AG04449 (cell line): ENCODE results near the gene CEND1.

Experiments
- CTCF ChIA-PET: fragments of 350-600 bp; formaldehyde crosslinking; extraction: SDS; loops from one replicate; lab custom pipeline; 2021; ENCODE audit warnings: antibody characterized with exemption; lab: Yijun Ruan, JAX
- POLR2A ChIA-PET: fragments of 400-600, 350-600 bp; formaldehyde crosslinking; extraction: SDS; loops from one replicate; lab custom pipeline; 2020; ENCODE audit warnings: antibody characterized with exemption, inconsistent platforms; lab: Yijun Ruan, JAX
- DNase-seq: peaks from one replicate; pipeline ENCODE4 v3.0.0-alpha.2; 2010; ENCODE audit warnings: low read depth, low spot score
- H3K4me3 ChIP-seq: 2 replicates; pipeline ENCODE4 v1.5.1; 2011; ENCODE audit warnings: low read depth, mild to moderate bottlenecking, control low read depth, low read length
- TF ChIP-seq, protein P1 (sequence below): IDR thresholded peaks from one replicate; pipeline ENCODE4 v1.5.1; 2011; ENCODE audit warnings: mild to moderate bottlenecking, moderate library complexity, low read length, control low read depth, inconsistent platforms; ENCODE audit not compliant: insufficient read depth; ENCODE audit errors: missing control alignments

The CEND1 gene

DNA sequence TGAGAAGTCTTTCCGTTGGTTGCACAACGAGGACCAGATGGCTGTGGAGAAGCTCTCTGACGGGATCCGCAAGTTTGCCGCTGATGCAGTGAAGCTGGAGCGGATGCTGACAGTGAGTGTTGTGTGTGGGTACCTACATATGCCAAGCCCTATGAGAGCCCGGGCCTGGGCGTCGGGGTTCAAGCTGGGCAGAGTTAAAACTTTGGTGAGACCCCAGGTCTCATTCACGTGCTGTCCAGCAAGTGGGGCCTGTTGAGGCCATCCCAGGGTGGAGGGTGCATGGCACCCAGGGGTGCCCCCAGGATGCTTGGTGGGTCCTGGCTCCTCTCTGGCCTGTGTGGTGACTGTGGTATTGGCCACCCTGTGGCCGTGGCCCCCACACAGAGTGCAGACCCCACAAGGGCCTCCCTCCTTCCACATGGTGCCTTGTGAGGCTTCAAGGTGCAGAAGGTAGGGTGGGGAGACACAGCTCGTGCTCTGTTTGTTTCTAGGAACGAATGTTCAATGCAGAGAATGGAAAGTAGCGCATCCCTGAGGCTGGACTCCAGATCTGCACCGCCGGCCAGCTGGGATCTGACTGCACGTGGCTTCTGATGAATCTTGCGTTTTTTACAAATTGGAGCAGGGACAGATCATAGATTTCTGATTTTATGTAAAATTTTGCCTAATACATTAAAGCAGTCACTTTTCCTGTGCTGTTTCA lies 25.4 kb downstream of the CEND1 start:
- ChIA-PET POLR2A (interaction anchor here (1.0 to 1.6 kb wide), 4 partner anchors 11 to 58 kb away, joined by 3 read pairs; partner anchors contain the start of gene TALDO1), CTCF (interaction anchor here (0.6 to 4.8 kb wide), 5 partner anchors 12 to 53 kb away, joined by 3 to 25 read pairs (median 6); partner anchors contain the start of genes GATD1 and TALDO1)
- TF ChIP-seq, protein P1, sequence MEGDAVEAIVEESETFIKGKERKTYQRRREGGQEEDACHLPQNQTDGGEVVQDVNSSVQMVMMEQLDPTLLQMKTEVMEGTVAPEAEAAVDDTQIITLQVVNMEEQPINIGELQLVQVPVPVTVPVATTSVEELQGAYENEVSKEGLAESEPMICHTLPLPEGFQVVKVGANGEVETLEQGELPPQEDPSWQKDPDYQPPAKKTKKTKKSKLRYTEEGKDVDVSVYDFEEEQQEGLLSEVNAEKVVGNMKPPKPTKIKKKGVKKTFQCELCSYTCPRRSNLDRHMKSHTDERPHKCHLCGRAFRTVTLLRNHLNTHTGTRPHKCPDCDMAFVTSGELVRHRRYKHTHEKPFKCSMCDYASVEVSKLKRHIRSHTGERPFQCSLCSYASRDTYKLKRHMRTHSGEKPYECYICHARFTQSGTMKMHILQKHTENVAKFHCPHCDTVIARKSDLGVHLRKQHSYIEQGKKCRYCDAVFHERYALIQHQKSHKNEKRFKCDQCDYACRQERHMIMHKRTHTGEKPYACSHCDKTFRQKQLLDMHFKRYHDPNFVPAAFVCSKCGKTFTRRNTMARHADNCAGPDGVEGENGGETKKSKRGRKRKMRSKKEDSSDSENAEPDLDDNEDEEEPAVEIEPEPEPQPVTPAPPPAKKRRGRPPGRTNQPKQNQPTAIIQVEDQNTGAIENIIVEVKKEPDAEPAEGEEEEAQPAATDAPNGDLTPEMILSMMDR = no peak

DNA sequence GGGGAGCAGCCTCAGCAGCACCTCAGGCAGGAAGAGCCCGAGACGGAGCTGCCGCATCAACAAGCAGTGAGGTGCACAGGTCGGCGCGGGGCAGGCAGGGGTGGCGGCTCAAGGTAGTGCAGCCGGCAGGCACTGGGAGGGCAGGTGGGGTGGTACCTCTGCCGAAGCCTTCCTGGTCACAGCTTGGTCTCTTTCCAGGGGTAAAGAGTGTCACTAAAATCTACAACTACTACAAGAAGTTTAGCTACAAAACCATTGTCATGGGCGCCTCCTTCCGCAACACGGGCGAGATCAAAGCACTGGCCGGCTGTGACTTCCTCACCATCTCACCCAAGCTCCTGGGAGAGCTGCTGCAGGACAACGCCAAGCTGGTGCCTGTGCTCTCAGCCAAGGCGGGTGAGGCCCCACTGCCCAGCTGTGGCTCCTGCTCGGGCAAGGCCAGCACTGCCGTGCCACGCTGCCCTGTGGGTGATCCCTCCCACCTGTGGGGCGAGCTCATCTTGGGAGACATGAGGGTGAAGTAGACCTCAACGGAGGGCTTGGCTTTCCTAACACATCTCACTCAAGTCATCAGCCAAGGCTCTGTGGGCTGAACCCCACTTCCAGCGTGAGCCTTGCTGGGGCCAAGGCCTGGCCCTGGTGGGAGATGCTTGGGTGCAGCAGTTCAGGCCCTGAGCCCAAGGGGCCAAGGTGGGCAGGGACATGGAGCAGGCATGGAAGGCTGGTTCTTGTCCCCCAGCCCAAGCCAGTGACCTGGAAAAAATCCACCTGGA lies 26.2 kb downstream of the CEND1 start:
- no peak for DNase-seq
- TF ChIP-seq, protein P1 = no peak
- H3K4me3 ChIP-seq = no peak overlapping the region
- CTCF ChIA-PET = interaction anchor here (0.6 to 4.8 kb wide), 5 partner anchors 13 to 52 kb away, joined by 3 to 25 read pairs (median 3); partner anchors contain the start of genes GATD1 and TALDO1
- POLR2A ChIA-PET = interaction anchor here (1.0 to 1.6 kb wide), 4 partner anchors 12 to 57 kb away, joined by 3 read pairs; partner anchors contain the start of gene TALDO1

More for the DNA sequence above, 25.4 kb downstream of the CEND1 start:
- no peak overlapping the region for H3K4me3 ChIP-seq
- no peak for DNase-seq

DNA sequence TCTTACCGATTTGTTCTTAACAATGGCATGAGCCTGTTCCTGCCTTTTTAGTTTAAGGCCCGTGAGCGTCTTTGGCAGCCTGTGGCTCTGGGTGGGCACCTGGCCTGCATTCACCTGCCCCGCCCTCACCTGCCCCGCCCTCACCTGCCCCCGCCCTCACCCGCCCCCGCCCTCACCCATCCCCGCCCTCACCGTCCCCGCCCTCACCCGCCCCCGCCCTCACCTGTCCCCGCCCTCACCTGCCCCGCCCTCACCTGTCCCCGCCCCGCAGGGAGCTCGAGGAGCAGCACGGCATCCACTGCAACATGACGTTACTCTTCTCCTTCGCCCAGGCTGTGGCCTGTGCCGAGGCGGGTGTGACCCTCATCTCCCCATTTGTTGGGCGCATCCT lies 26.8 kb downstream of the CEND1 start:
- ChIA-PET POLR2A (interaction anchor here (1.6 kb wide), 1 partner anchor 12 kb away, joined by 3 read pairs; no protein-coding TSS in a partner anchor), CTCF (interaction anchor here (1.2 to 4.8 kb wide), 3 partner anchors 14 to 34 kb away, joined by 3 to 25 read pairs (median 9); partner anchors contain the start of gene GATD1)
- DNase-seq = no peak
- TF ChIP-seq, protein P1 = no peak
- H3K4me3 ChIP-seq = no peak overlapping the region

DNA sequence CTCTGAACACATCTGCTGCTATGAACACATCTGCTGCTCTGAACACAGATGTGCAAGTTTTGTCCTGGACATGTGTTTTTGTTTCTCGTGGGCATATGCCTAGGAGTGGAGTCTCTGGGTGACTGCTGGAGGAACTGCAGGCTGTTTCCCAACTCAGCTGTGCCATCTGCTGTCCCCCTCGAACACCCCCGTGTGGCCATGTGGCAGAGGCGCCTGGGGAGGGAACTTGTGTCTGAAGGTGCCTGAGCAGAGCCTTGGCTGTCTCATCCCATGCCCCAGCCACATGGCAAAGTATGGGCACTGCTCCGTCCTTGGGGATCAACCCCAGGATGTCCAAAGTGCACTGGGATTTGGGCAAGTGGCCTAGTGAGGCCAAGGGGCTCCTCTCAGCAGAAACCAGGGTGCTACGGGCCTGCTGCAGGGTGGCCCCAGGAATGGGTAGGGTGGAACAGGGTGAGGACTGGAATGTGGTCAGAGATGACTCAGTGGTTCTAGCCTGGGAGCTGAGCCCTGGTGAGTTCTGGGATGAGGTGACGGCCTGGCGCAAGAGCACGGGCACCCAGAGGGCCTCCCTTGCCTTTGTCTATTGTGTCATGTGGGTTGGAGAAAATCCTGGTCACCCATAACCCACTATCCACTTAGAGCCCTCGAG lies 27.3 kb downstream of the CEND1 start:
- TF ChIP-seq, protein P1 = peak; percentile 52
- ChIA-PET CTCF (interaction anchor here (0.9 to 4.8 kb wide), 4 partner anchors 14 to 34 kb away, joined by 3 to 25 read pairs (median 5); partner anchors contain the start of genes GATD1 and TALDO1), POLR2A (interaction anchor here (1.3 to 1.6 kb wide), 2 partner anchors 13 to 14 kb away, joined by 3 read pairs; no protein-coding TSS in a partner anchor)
- no peak overlapping the region for H3K4me3 ChIP-seq
- no peak for DNase-seq

DNA sequence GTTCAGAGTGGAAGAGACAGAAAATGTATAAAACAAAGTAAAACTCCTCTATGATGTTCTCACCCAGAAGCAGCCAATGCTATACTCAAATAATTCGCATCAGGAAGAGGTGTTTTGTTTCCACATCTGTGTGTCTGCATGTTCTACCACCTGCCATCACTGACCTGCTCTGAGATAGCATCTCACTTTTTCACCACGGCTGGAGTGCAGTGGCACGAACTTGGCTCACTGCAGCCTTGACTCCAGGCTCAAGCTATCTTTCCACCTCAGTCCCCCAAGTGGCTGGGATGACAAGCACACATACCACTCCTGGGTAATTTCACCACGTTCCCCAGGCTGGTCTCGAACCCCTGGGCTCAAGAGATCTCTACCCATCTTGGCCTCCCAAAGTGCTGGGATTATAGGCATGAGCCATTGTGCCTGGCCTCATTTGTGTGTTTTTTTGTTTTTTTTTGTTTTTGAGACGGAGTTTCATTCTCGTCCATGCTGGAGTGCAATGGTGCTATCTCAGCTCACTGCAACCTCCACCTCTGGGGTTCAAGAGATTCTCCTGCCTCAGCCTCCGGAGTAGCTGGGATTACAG lies 28.3 kb downstream of the CEND1 start:
- ChIA-PET CTCF (interaction anchor here (0.8 to 1.8 kb wide), 4 partner anchors 14 to 38 kb away, joined by 3 to 7 read pairs (median 3); partner anchors contain the start of gene TALDO1), POLR2A (interaction anchor here (1.3 to 1.5 kb wide), 2 partner anchors 14 kb away, joined by 3 read pairs; partner anchors contain the start of gene TALDO1)
- TF ChIP-seq, protein P1 = no peak
- DNase-seq = no peak
- no peak overlapping the region for H3K4me3 ChIP-seq
